Left lung (tissue), 10 donors: Measurements from ENCODE around the gene RNF44. TPM values are rescaled to one million over a fixed set of nuclear protein-coding genes. Genes with fewer than 3 reads are reported as not detected.

ENCODE experiments used
- ATAC-seq: fragments of 200-7000 bp; cut with Tn5 transposase; one replicate; pipeline ENCODE4 v1.9.1; 2020; ENCODE audit warnings: moderate library complexity
- DNase-seq, 4 donors: peaks; one replicate each; pipeline ENCODE4 v3.0.0-alpha.2; 2013 to 2020
- H3K27ac ChIP-seq, 2 donors: fragments of 200-600 bp; sonication (generic) in 1 of 2; one replicate each; pipeline versions ENCODE4 v1.5.0 to v1.8.0; 2020 to 2021
- H3K27me3 ChIP-seq, 2 donors: fragments of 200-600 bp; sonication (generic) in 1 of 2; one replicate each; pipeline versions ENCODE4 v1.5.0 to v1.8.0; 2020 to 2021
- H3K36me3 ChIP-seq, 2 donors: fragments of 200-600 bp; sonication (generic) in 1 of 2; one replicate each; pipeline versions ENCODE4 v1.5.0 to v1.8.0; 2020 to 2021
- H3K4me1 ChIP-seq, 2 donors: fragments of 200-600 bp; one replicate each; pipeline ENCODE4 v1.8.0; 2021
- H3K4me3 ChIP-seq, 2 donors: fragments of 200-600 bp; sonication (generic) in 1 of 2; one replicate each; pipeline versions ENCODE4 v1.5.0 to v1.8.0; 2020 to 2021; ENCODE audit warnings: mild to moderate bottlenecking in 1 of 2
- H3K9me3 ChIP-seq, 2 donors: fragments of 200-600 bp; sonication (generic) in 1 of 2; one replicate each; pipeline versions ENCODE4 v1.5.0 to v1.8.0; 2020 to 2021
- intact Hi-C, 2 donors: fragments of 100-400 bp; cut with DNase I; formaldehyde crosslinking; loops; one replicate each; pipeline versions ENCODE4 v1.11.2 to v1.14.2; 2022
- polyA plus RNA-seq, 6 donors: library from polyadenylated mRNA; unstranded; fragments of 120-200 nt; gene quantifications; one replicate each; pipeline ENCODE4 v1.2.1, GENCODE V29; 2013; ENCODE audit not compliant: insufficient read length in 6 of 6
- total RNA-seq, 2 donors: library from RNA; stranded (reverse); fragmentation: NEBNext Ultra II Directional; extraction: Animal tissue kit (Norgen Biotek cat#: 25700); gene quantifications; one replicate each; pipeline ENCODE4 v1.2.1, GENCODE V29; 2021
- TF ChIP-seq, protein P1 (sequence below), 2 donors: fragments of 200-600 bp; sonication (generic) in 1 of 2; IDR thresholded peaks; one replicate each; pipeline versions ENCODE4 v1.5.0 to v1.8.0; 2021; ENCODE audit warnings: antibody characterized with exemption in 2 of 2
- donor health status: DM: no; HTN: yes; CAD: no.
- donor health status: DM: no; HTN: no; CAD: no.

Gene RNF44
- total and polyA plus RNA-seq, 8 donors: 37.6 to 61.7 (median 45.0) TPM

DNA sequence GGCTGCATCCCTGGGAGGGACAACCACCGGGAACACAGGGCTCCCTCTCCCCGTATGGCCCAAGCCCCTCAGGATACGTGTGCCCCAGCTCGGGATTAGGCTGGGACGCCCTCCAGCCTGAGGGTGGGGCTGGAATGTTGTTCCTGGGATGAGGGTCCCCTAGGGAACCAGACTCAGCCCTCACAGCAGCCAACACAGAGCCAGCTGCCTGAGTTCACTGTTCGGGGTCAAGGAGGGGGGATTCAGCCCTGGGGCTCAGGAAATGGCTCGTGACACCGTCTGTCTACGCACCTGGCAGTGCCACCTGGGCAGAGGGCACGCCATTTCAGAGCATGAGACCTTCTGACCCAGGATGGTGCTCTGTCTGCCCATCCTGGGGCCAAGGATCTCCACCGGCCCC, 8.9 kb downstream of the RNF44 start:
- Histone ChIP-seq H3K36me3 (peaks cover 0 to 52% of the 10 kb centered on the region in 2 donors), H3K9me3 (no peaks in the 10 kb centered on the region), H3K4me1 (peaks cover 3 to 30% of the 10 kb centered on the region in 2 donors), H3K27ac (no peak overlapping the region), H3K4me3 (no peak overlapping the region), H3K27me3 (no peaks in the 10 kb centered on the region)
- DNase-seq (peak in 1 of 4 donors; percentile 49), ATAC-seq (no peak)
- TF ChIP-seq, protein P1, sequence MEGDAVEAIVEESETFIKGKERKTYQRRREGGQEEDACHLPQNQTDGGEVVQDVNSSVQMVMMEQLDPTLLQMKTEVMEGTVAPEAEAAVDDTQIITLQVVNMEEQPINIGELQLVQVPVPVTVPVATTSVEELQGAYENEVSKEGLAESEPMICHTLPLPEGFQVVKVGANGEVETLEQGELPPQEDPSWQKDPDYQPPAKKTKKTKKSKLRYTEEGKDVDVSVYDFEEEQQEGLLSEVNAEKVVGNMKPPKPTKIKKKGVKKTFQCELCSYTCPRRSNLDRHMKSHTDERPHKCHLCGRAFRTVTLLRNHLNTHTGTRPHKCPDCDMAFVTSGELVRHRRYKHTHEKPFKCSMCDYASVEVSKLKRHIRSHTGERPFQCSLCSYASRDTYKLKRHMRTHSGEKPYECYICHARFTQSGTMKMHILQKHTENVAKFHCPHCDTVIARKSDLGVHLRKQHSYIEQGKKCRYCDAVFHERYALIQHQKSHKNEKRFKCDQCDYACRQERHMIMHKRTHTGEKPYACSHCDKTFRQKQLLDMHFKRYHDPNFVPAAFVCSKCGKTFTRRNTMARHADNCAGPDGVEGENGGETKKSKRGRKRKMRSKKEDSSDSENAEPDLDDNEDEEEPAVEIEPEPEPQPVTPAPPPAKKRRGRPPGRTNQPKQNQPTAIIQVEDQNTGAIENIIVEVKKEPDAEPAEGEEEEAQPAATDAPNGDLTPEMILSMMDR (IDR thresholded peaks at IDR 0.05): no peak
- intact Hi-C loops: no loop called here

DNA sequence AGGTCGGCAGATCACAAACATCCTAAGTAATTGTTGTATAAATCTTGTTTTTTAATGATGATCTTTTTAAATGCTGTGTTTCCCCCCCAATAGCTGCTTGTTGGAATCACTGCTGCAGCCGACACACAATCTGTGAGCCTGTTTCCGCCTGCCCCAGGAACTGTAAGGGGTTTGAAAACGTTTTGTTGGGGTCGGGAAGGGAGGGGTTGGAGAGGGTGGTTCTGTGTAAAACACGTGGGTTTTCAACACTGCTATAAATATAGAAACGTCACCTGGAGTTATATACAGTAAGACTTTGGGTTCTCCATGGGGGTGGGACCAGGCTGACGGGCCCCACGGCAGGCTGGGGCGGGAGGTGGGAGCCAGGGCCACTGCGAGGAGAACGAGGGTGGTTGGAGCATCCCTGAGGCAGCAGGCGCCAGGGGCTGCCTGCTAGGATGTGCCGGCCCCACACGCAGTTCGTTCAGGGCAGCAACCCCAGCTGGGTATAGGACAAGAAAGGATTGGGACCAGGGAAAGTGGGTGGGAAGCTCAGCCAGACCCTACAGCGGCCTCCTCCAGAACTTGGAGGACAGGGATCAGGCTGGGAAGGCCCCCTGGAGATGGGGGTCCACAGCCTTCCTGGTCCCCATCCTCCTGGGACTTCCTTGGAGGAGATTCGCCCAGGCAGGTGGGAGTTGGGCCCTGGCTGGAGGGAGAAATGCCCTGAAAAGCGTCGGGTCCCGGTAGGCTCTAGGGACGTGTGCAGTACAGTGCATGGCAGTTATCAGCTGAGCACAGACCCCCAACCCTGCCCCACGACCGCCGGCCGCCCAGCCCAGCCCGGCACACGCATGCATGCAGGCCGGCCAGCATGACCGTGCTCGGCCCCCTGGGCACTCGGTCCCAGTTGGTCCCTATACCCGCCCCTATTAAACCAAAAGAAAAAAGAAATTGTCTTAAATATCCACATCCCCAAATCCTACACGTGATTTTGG, 9.7 kb downstream of the RNF44 start:
- Histone ChIP-seq H3K4me3 (no peak overlapping the region), H3K27ac (no peak overlapping the region), H3K9me3 (no peaks in the 10 kb centered on the region), H3K36me3 (peaks cover 0 to 52% of the 10 kb centered on the region in 2 donors), H3K27me3 (no peaks in the 10 kb centered on the region), H3K4me1 (peaks cover 0 to 23% of the 10 kb centered on the region in 2 donors)
- ATAC-seq: no peak
- intact Hi-C loops: no loop called here
- peak in 1 of 4 donors; percentile 64 for DNase-seq
- TF ChIP-seq, protein P1 (IDR thresholded peaks at IDR 0.05): no peak

DNA sequence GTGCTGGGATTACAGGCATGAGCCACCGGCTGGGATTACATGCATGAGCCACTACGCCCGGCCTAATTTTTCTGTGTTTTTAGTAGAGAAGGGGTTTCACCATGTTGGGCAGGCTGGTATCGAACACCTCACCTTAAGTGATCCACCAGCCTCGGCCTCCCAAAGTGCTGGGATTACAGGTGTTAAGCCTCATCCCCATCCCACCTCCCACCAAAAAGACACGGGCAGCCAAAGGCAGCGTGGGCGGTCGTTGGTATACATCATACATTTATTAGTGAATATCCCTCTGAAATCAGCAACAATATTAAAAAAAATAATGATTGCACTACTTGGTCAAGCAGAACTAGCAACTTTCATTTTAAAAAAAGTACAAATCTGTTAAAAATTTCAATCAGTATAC, 10.7 kb downstream of the RNF44 start:
- Histone ChIP-seq H3K9me3 (no peaks in the 10 kb centered on the region), H3K36me3 (peaks cover 0 to 45% of the 10 kb centered on the region in 2 donors), H3K27me3 (no peaks in the 10 kb centered on the region), H3K4me1 (peaks cover 0 to 12% of the 10 kb centered on the region in 2 donors), H3K4me3 (no peak overlapping the region), H3K27ac (no peak overlapping the region)
- intact Hi-C loops: no loop called here
- TF ChIP-seq, protein P1 (IDR thresholded peaks at IDR 0.05): no peak
- ATAC-seq (no peak), DNase-seq (peak in 1 of 4 donors; percentile 39)

DNA sequence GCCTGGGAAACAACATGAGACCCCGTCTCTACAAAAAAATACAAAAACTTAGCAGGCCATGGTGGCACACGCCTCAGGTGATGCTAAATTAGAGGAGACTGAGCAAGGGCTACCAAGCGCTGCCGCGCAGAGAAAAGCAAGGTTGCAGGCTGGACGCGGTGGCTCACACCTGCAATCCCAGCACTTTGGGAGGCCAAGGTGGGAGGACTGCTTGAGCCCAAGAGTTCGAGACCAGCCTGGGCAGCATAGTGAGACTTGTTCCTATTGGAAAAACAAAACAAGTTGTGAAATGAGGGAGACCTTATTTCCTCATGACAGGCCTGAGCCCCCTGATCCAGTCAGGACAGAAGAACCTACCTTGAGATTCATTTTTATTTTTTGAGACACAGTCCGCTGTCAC, 11.5 kb downstream of the RNF44 start:
- no peak overlapping the region for H3K27ac ChIP-seq
- ATAC-seq (no peak), DNase-seq (peak in 1 of 4 donors; percentile 38)
- peaks cover 0 to 4% of the 10 kb centered on the region in 2 donors for H3K4me1 ChIP-seq
- TF ChIP-seq, protein P1 (IDR thresholded peaks at IDR 0.05): no peak
- H3K27me3 ChIP-seq: no peaks in the 10 kb centered on the region
- no peak overlapping the region for H3K4me3 ChIP-seq
- intact Hi-C loops: no loop called here
- no peaks in the 10 kb centered on the region for H3K9me3 ChIP-seq
- H3K36me3 ChIP-seq: peaks cover 0 to 37% of the 10 kb centered on the region in 2 donors

DNA sequence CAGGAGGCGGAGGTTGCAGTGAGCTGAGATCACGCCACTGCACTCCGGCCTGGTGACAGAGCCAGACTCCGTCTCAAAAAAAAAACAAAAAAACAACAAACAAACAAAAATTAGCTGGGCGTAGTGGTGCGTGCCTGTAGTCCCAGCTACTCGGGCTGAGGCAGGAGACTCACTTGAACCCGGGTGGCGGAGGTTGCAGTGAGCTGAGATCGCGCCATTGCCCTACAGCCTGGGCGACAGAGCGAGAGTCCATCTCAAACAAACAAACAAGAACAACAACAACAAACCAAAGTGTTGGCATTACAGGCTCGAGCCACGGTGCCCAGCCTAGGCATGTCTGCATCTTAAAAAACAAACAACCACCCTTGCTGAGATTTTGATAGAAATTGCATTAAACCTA, 12.2 kb downstream of the RNF44 start:
- Histone ChIP-seq H3K9me3 (no peaks in the 10 kb centered on the region), H3K27me3 (no peaks in the 10 kb centered on the region), H3K4me1 (no peaks in the 10 kb centered on the region), H3K36me3 (peaks cover 0 to 30% of the 10 kb centered on the region in 2 donors), H3K4me3 (no peak overlapping the region), H3K27ac (no peak overlapping the region)
- intact Hi-C loops: no loop called here
- TF ChIP-seq, protein P1 (IDR thresholded peaks at IDR 0.05): no peak
- no peak for ATAC-seq
- DNase-seq: peak in 1 of 4 donors; percentile 34
